B cell (primary cell): ENCODE results near the gene DDX27. TPM values are rescaled to one million over a fixed set of nuclear protein-coding genes. Genes with fewer than 3 reads are reported as not detected.

Source experiments
- ATAC-seq: fragments of 200-7000 bp; cut with Tn5 transposase; one replicate; pipeline ENCODE4 v1.10.0; 2021; ENCODE audit warnings: low read depth, mild to moderate bottlenecking, moderate number of reproducible peaks, moderate library complexity
- CTCF ChIA-PET: fragments of 350-600 bp; sonication (Branson Sonifier 250); formaldehyde crosslinking; loops from one replicate; lab custom pipeline; 2021; ENCODE audit warnings: antibody characterized with exemption, inconsistent platforms; lab: Charles Lee
- POLR2A ChIA-PET: fragments of 350-600 bp; sonication (Branson Sonifier 250); formaldehyde crosslinking; loops from one replicate; lab custom pipeline; 2021; ENCODE audit warnings: antibody characterized with exemption; lab: Charles Lee
- DNase-seq: peaks from one replicate; pipeline ENCODE4 v3.0.0; 2013
- H2AFZ ChIP-seq: 2 replicates; pipeline ENCODE4 v1.6.1; 2012; ENCODE audit warnings: mild to moderate bottlenecking, low read depth, low read length; ENCODE audit not compliant: insufficient read depth, poor library complexity, severe bottlenecking
- H3K27ac ChIP-seq, 2 donors: 1 replicate in 1 of 2; 2 replicates in 1 of 2; pipeline ENCODE4 v1.5.1; 2012 to 2013; ENCODE audit warnings: low read length in 2 of 2, mild to moderate bottlenecking in 2 of 2, moderate library complexity in 1 of 2
- H3K27me3 ChIP-seq, 4 experiments: fragments of 200-600 bp in 1 of 4; sonication (generic) in 1 of 4; replicated peaks in 1 of 4; 1 replicate in 2 of 4; 2 replicates in 2 of 4; pipeline versions ENCODE4 v1.6.1 to v1.7.0; 2013 to 2016; ENCODE audit warnings: low read length in 3 of 4, mild to moderate bottlenecking in 2 of 4, mixed read lengths in 1 of 4, moderate library complexity in 1 of 4; ENCODE audit not compliant: insufficient read depth in 4 of 4, control insufficient read depth in 3 of 4; ENCODE audit errors: control extremely low read depth in 1 of 4
- H3K36me3 ChIP-seq, 2 experiments: replicated peaks in 1 of 2; 1 replicate in 1 of 2; 2 replicates in 1 of 2; pipeline versions ENCODE4 v1.6.1 to v1.7.1; 2013; ENCODE audit warnings: low read length in 1 of 2; ENCODE audit not compliant: insufficient read depth in 2 of 2, control insufficient read depth in 1 of 2; ENCODE audit errors: control extremely low read depth in 1 of 2, extremely low read depth in 1 of 2
- H3K4me1 ChIP-seq, 2 donors: fragments of 200-600 bp in 1 of 2; sonication (generic) in 1 of 2; 1 replicate in 1 of 2; 2 replicates in 1 of 2; pipeline versions ENCODE4 v1.5.1 to v1.6.1; 2013 to 2017; ENCODE audit warnings: low read length in 2 of 2; ENCODE audit not compliant: control insufficient read depth in 2 of 2, insufficient read depth in 2 of 2
- H3K4me2 ChIP-seq: replicated peaks from 2 replicates; pipeline ENCODE3; 2012; ENCODE audit warnings: mild to moderate bottlenecking, low read depth, low read length; ENCODE audit not compliant: poor library complexity, severe bottlenecking
- H3K4me3 ChIP-seq, 5 experiments: fragments of 200-600 bp in 1 of 5; sonication (generic) in 1 of 5; 1 replicate in 3 of 5; 2 replicates in 2 of 5; pipeline versions ENCODE4 v1.5.1 to v1.7.0; 2011 to 2016; ENCODE audit warnings: low read length in 4 of 5, mild to moderate bottlenecking in 4 of 5, low read depth in 2 of 5, control low read depth in 1 of 5, moderate library complexity in 1 of 5; ENCODE audit not compliant: insufficient read depth in 1 of 5; ENCODE audit errors: control extremely low read depth in 1 of 5, extremely low read depth in 1 of 5
- H3K79me2 ChIP-seq: fragments of 200-600 bp; sonication (generic); one replicate; pipeline ENCODE4 v1.6.0; 2016; ENCODE audit warnings: low read length; ENCODE audit not compliant: control insufficient read depth, insufficient read depth
- H3K9ac ChIP-seq: fragments of 200-600 bp; sonication (generic); 2 replicates; pipeline ENCODE4 v1.6.1; 2017; ENCODE audit warnings: mild to moderate bottlenecking, low read length, moderate library complexity
- H3K9me3 ChIP-seq, 3 donors: one replicate each; pipeline versions ENCODE4 v1.6.1 to v1.7.1; 2013; ENCODE audit warnings: low read length in 2 of 3; ENCODE audit not compliant: control insufficient read depth in 2 of 3, insufficient read depth in 1 of 3; ENCODE audit errors: control extremely low read depth in 1 of 3
- H4K20me1 ChIP-seq: 2 replicates; pipeline ENCODE4 v1.6.0; 2012; ENCODE audit warnings: mild to moderate bottlenecking, low read length; ENCODE audit not compliant: insufficient read depth, control insufficient read depth, poor library complexity, severe bottlenecking
- H3K27ac Mint-ChIP-seq: one replicate; pipeline ENCODE4 v1.8.0; 2021; ENCODE audit warnings: mixed read lengths
- H3K27me3 Mint-ChIP-seq: one replicate; pipeline ENCODE4 v1.8.0; 2021; ENCODE audit warnings: mixed read lengths
- H3K4me1 Mint-ChIP-seq: one replicate; pipeline ENCODE4 v1.8.0; 2021; ENCODE audit warnings: mixed read lengths
- H3K4me3 Mint-ChIP-seq: one replicate; pipeline ENCODE4 v1.8.0; 2021; ENCODE audit warnings: mixed read lengths
- H3K9me3 Mint-ChIP-seq: one replicate; pipeline ENCODE4 v1.8.0; 2022; ENCODE audit warnings: mixed read lengths; ENCODE audit not compliant: insufficient read depth
- EZH2 ChIP-seq: IDR thresholded peaks from 2 replicates; pipeline ENCODE4 v1.6.1; 2012; ENCODE audit warnings: borderline replicate concordance, low read depth, mild to moderate bottlenecking, moderate library complexity, low read length; ENCODE audit not compliant: insufficient read depth, poor library complexity, severe bottlenecking
- WGBS: methylation state at CpG from one replicate; pipeline ENCODE4 v1.1.5; 2013; ENCODE audit warnings: missing lambda C conversion rate; ENCODE audit not compliant: insufficient coverage; 5-methylcytosine and 5-hydroxymethylcytosine counted together
- intact Hi-C: fragments of 100-400 bp; cut with micrococcal nuclease; formaldehyde crosslinking; loops from one replicate; pipeline ENCODE4 v1.10.0; 2022
- polyA plus RNA-seq: library from polyadenylated mRNA; depleted of rRNA; stranded (reverse); fragments of >200 nt; gene quantifications from 2 replicates; pipeline ENCODE4 v1.2.3, GENCODE V29; 2012
- total RNA-seq, 2 donors: library from RNA; stranded (reverse); fragments of 120-200 nt in 1 of 2; gene quantifications; 1 replicate in 1 of 2; 2 replicates in 1 of 2; pipeline versions ENCODE4 v1.2.3 to v1.2.4, GENCODE V29; 2013 to 2022
- TF ChIP-seq, protein P1 (sequence below): fragments of 200-600 bp; IDR thresholded peaks from one replicate; pipeline ENCODE4 v1.8.0; 2022; ENCODE audit warnings: antibody characterized with exemption, mild to moderate bottlenecking

DDX27 gene
- total and polyA plus RNA-seq, 2 donors (not counting 1 experiment from before 2014, with no cell fraction given): 55.0 to 74.6 TPM

- TF ChIP-seq EZH2: no peak
- no peaks in the 10 kb centered on the region for H3K27me3 Mint-ChIP-seq
- Histone ChIP-seq H3K27me3 (no peaks in the 10 kb centered on the region), H4K20me1 (peaks cover 41% of the 10 kb centered on the region), H3K27ac (peak overlapping the region; percentile 77 to 98), H3K79me2 (peaks cover 73% of the 10 kb centered on the region), H3K4me3 (peak overlapping the region; percentile 73 to 98 (median 96)), H3K4me2 (peak overlapping the region; percentile 74), H3K9me3 (peaks cover 1 to 18% (median 17%) of the 10 kb centered on the region in 3 donors), H3K9ac (peak overlapping the region; percentile 88), H3K36me3 (peaks cover 9 to 43% of the 10 kb centered on the region in 2 experiments), H2AFZ (peak overlapping the region; percentile 75), H3K4me1 (peaks cover 38 to 53% of the 10 kb centered on the region in 2 donors)
- POLR2A ChIA-PET: interaction anchor here (0.7 to 1.5 kb wide), 5 partner anchors 9 to 230 kb away, joined by 3 to 13 read pairs (median 4); partner anchors contain the start of genes CSE1L and DDX27
- H3K4me3 Mint-ChIP-seq: peak overlapping the region; percentile 99
- peak; percentile 8 for ATAC-seq
- WGBS: no CpG with 5 or more reads among the region's 3 CpGs
- CTCF ChIA-PET: interaction anchor here (0.6 to 1.9 kb wide), 5 partner anchors 9 to 59 kb away, joined by 3 to 7 read pairs (median 3); no protein-coding TSS in a partner anchor
- peak; percentile 68 for DNase-seq
- intact Hi-C loops: loop anchor here (5.0 kb wide), 2 partner anchors 354 to 1919 kb away; partner anchors contain the start of genes ARFGEF2 and ZMYND8
- peaks cover 54% of the 10 kb centered on the region for H3K4me1 Mint-ChIP-seq
- H3K9me3 Mint-ChIP-seq: peaks cover 3% of the 10 kb centered on the region
- peak overlapping the region; percentile 98 for H3K27ac Mint-ChIP-seq
These were observed 57.1 kb downstream of the DDX27 start for GRCh38 chr20:49276161-49276960.

GRCh38 chr20:49276961-49277785 lies 58.0 kb downstream of the DDX27 start:
- Histone ChIP-seq H3K4me3 (peak overlapping the region; percentile 73 to 98 (median 96)), H3K9ac (peak overlapping the region; percentile 88), H3K4me2 (peak overlapping the region; percentile 74), H4K20me1 (peaks cover 43% of the 10 kb centered on the region), H3K4me1 (peaks cover 46 to 57% of the 10 kb centered on the region in 2 donors), H3K36me3 (peaks cover 3 to 46% of the 10 kb centered on the region in 2 experiments), H3K27me3 (no peaks in the 10 kb centered on the region), H3K9me3 (peaks cover 1 to 25% (median 21%) of the 10 kb centered on the region in 3 donors), H2AFZ (peak overlapping the region; percentile 75), H3K79me2 (peaks cover 74% of the 10 kb centered on the region), H3K27ac (peak overlapping the region; percentile 77 to 98)
- Mint-ChIP-seq H3K27me3 (no peaks in the 10 kb centered on the region), H3K9me3 (peaks cover 9% of the 10 kb centered on the region), H3K27ac (peak overlapping the region; percentile 98), H3K4me1 (peaks cover 58% of the 10 kb centered on the region), H3K4me3 (peak overlapping the region; percentile 99)
- POLR2A ChIA-PET: interaction anchor here (0.5 to 1.6 kb wide), 10 partner anchors 10 to 1734 kb away, joined by 3 to 13 read pairs (median 4); partner anchors contain the start of genes CSE1L, DDX27, RNF114 and STAU1
- under 1% methylated on average over 30 of the region's 31 CpGs for WGBS
- ATAC-seq (no peak), DNase-seq (peak; percentile 51)
- intact Hi-C loops: loop anchor here (5.0 kb wide), 2 partner anchors 355 to 1920 kb away; partner anchors contain the start of genes ARFGEF2 and ZMYND8
- CTCF ChIA-PET: interaction anchor here (0.8 to 1.9 kb wide), 4 partner anchors 10 to 60 kb away, joined by 3 to 7 read pairs (median 4); no protein-coding TSS in a partner anchor
- TF ChIP-seq EZH2: no peak
- TF ChIP-seq, protein P1, sequence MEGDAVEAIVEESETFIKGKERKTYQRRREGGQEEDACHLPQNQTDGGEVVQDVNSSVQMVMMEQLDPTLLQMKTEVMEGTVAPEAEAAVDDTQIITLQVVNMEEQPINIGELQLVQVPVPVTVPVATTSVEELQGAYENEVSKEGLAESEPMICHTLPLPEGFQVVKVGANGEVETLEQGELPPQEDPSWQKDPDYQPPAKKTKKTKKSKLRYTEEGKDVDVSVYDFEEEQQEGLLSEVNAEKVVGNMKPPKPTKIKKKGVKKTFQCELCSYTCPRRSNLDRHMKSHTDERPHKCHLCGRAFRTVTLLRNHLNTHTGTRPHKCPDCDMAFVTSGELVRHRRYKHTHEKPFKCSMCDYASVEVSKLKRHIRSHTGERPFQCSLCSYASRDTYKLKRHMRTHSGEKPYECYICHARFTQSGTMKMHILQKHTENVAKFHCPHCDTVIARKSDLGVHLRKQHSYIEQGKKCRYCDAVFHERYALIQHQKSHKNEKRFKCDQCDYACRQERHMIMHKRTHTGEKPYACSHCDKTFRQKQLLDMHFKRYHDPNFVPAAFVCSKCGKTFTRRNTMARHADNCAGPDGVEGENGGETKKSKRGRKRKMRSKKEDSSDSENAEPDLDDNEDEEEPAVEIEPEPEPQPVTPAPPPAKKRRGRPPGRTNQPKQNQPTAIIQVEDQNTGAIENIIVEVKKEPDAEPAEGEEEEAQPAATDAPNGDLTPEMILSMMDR: no peak
